GM18505 (cell line): ENCODE data around the gene ATP5F1D.

Experiments
- ATAC-seq: cut with Tn5 transposase; IDR thresholded peaks from one replicate; pipeline ENCODE4 v1.9.1; 2021; ENCODE audit not compliant: unreplicated experiment
- POLR2A ChIP-seq: IDR thresholded peaks from 4 replicates; pipeline ENCODE4 v1.6.1; 2011; ENCODE audit warnings: borderline replicate concordance; ENCODE audit not compliant: insufficient read depth, insufficient read length; ENCODE audit errors: extremely low read depth

ATP5F1D gene

GRCh38 chr19:1216756-1217155, 24.8 kb upstream of the ATP5F1D start:
- TF ChIP-seq POLR2A: no peak
- ATAC-seq: no peak

GRCh38 chr19:1217366-1217765, 24.2 kb upstream of the ATP5F1D start:
- ATAC-seq: no peak
- TF ChIP-seq POLR2A: no peak

- TF ChIP-seq POLR2A: no peak
- no peak for ATAC-seq
Measured at GRCh38 chr19:1218751-1219567, 22.6 kb upstream of the ATP5F1D start.

- no peak for ATAC-seq
- no peak for TF ChIP-seq POLR2A
Measured at GRCh38 chr19:1219786-1220476, 21.6 kb upstream of the ATP5F1D start.

GRCh38 chr19:1220477-1220930, 21.0 kb upstream of the ATP5F1D start:
- TF ChIP-seq POLR2A: no peak
- no peak for ATAC-seq

- ATAC-seq: no peak
- no peak for TF ChIP-seq POLR2A
Measured at GRCh38 chr19:1220976-1221903, 20.3 kb upstream of the ATP5F1D start.

GRCh38 chr19:1221904-1222255, 19.7 kb upstream of the ATP5F1D start:
- no peak for TF ChIP-seq POLR2A
- ATAC-seq: no peak

GRCh38 chr19:1222394-1222793, 19.2 kb upstream of the ATP5F1D start:
- no peak for TF ChIP-seq POLR2A
- no peak for ATAC-seq

GRCh38 chr19:1223018-1223855, 18.3 kb upstream of the ATP5F1D start:
- no peak for ATAC-seq
- no peak for TF ChIP-seq POLR2A

- no peak for TF ChIP-seq POLR2A
- ATAC-seq: no peak
Measured at GRCh38 chr19:1224047-1224825, 17.3 kb upstream of the ATP5F1D start.

- TF ChIP-seq POLR2A: no peak
- no peak for ATAC-seq
Measured at GRCh38 chr19:1224847-1225246, 16.7 kb upstream of the ATP5F1D start.
